ENCODE results near the gene UNC5B. TPM values are rescaled to one million over a fixed set of nuclear protein-coding genes. Genes with fewer than 3 reads are reported as not detected.
A peak's percentile ranks its signal among the peaks of the same experiment; 100 is the strongest.

UNC5B gene
- polyA plus RNA-seq, 1 experiment: 8.1 TPM

DNA sequence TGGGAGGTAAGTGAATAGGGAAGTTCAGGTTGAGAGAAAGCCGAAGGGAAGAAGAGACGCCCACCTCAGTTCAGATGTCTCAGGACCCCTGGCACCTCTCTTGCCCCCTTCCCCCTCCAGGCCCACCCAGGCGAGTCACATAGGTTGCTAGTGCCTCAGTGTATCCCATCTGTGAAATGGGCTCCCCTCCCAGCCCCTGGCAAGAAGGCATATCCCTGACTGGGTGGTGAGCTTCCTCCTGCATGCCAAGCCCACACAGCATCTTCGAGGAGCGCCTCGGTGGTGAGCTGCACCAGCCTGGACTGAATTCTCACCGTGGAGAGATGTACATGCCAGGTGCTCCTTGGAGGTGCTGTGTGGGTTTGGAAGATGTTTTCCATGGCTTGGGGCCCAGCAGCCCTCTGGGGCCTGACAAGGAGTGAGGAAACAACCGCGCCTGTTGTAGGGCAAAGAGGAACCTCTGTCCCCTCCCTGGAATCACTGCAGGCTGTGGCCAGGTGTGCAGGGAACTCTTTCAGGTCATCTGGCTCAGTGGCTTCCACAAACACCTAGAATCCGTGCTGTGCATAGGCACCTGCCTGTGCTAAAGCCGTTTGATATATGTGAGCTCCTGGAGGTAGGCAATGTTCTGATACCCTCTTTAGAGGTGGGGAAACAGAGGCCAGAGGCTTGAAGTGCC is 45.1 kb downstream of the UNC5B start:
- DNase-seq (ENCODE audit: low read depth, low spot score): no peak
- ChIA-PET POLR2A (interaction anchor here (2.6 kb wide), 1 partner anchor 13 kb away, joined by 15 read pairs; no protein-coding TSS in a partner anchor), CTCF (interaction anchor here (1.3 kb wide), 1 partner anchor 14 kb away, joined by 4 read pairs; no protein-coding TSS in a partner anchor)
- H3K9me3 ChIP-seq (ENCODE audit: control insufficient read depth, insufficient read depth, low read length): no peaks in the 10 kb centered on the region
- no peak overlapping the region for H3K27ac ChIP-seq (ENCODE audit: low read depth, low read length)
- H3K27me3 ChIP-seq (ENCODE audit: control insufficient read depth, insufficient read depth, low read length): no peaks in the 10 kb centered on the region
- no peak overlapping the region for H3K4me3 ChIP-seq (ENCODE audit: low read depth, low read length)
- TF ChIP-seq CTCF (IDR thresholded peaks at IDR 0.05; ENCODE audit: low read depth, low read length): no peak

- Histone ChIP-seq H3K9me3 (ENCODE audit: control insufficient read depth, insufficient read depth, low read length) (no peaks in the 10 kb centered on the region), H3K4me3 (ENCODE audit: low read depth, low read length) (no peak overlapping the region), H3K27ac (ENCODE audit: low read depth, low read length) (no peak overlapping the region), H3K27me3 (ENCODE audit: control insufficient read depth, insufficient read depth, low read length) (no peaks in the 10 kb centered on the region)
- no peak for TF ChIP-seq CTCF (IDR thresholded peaks at IDR 0.05; ENCODE audit: low read depth, low read length)
- DNase-seq (ENCODE audit: low read depth, low spot score): no peak
- ChIA-PET POLR2A (no interaction called here), CTCF (interaction anchor here (1.3 kb wide), 1 partner anchor 13 kb away, joined by 4 read pairs; no protein-coding TSS in a partner anchor)
Measured at GRCh38 chr10:71258046-71258445, 45.7 kb downstream of the UNC5B start.

- CTCF ChIA-PET: interaction anchor here (1.3 kb wide), 1 partner anchor 13 kb away, joined by 4 read pairs; no protein-coding TSS in a partner anchor
- no peak for DNase-seq (ENCODE audit: low read depth, low spot score)
- H3K27ac ChIP-seq (ENCODE audit: low read depth, low read length): no peak overlapping the region
Measured at GRCh38 chr10:71258446-71259145, 46.2 kb downstream of the UNC5B start.

GRCh38 chr10:71259282-71259681 is 46.9 kb downstream of the UNC5B start:
- CTCF ChIA-PET: interaction anchor here (1.9 kb wide), 1 partner anchor 11 kb away, joined by 24 read pairs; no protein-coding TSS in a partner anchor
- Histone ChIP-seq H3K27me3 (ENCODE audit: control insufficient read depth, insufficient read depth, low read length) (no peaks in the 10 kb centered on the region), H3K27ac (ENCODE audit: low read depth, low read length) (peak overlapping the region; percentile 94), H3K9me3 (ENCODE audit: control insufficient read depth, insufficient read depth, low read length) (no peaks in the 10 kb centered on the region), H3K4me3 (ENCODE audit: low read depth, low read length) (no peak overlapping the region)
- POLR2A ChIA-PET: interaction anchor here (1.4 to 1.9 kb wide), 2 partner anchors 11 to 18 kb away, joined by 4 to 6 read pairs; no protein-coding TSS in a partner anchor
- no peak for TF ChIP-seq CTCF (IDR thresholded peaks at IDR 0.05; ENCODE audit: low read depth, low read length)
- no peak for DNase-seq (ENCODE audit: low read depth, low spot score)

More at GRCh38 chr10:71258446-71259145, 46.2 kb downstream of the UNC5B start:
- no peak for TF ChIP-seq CTCF (IDR thresholded peaks at IDR 0.05; ENCODE audit: low read depth, low read length)
- Histone ChIP-seq H3K4me3 (ENCODE audit: low read depth, low read length) (no peak overlapping the region), H3K27me3 (ENCODE audit: control insufficient read depth, insufficient read depth, low read length) (no peaks in the 10 kb centered on the region), H3K9me3 (ENCODE audit: control insufficient read depth, insufficient read depth, low read length) (no peaks in the 10 kb centered on the region)
- POLR2A ChIA-PET: no interaction called here
